H1 (cell line): ENCODE data around the gene RABIF. TPM values are rescaled to one million over a fixed set of nuclear protein-coding genes. Genes with fewer than 3 reads are reported as not detected.

Source experiments
- CTCF ChIA-PET: fragments of 300-600 bp; sonication (Branson Sonifier 250); formaldehyde crosslinking; loops from one replicate; lab custom pipeline; 2021; ENCODE audit not compliant: partially characterized antibody; lab: Charles Lee
- POLR2A ChIA-PET: fragments of 300-600 bp; sonication (Branson Sonifier 250); formaldehyde crosslinking; loops from one replicate; lab custom pipeline; 2021; ENCODE audit warnings: inconsistent platforms; ENCODE audit not compliant: partially characterized antibody; lab: Charles Lee
- DNase-seq, 2 experiments: peaks; one replicate each; pipeline versions ENCODE4 v3.0.0 to v3.0.0-alpha.2; 2010 to 2022; ENCODE audit warnings: low spot score in 2 of 2, low read depth in 1 of 2, mixed read lengths in 1 of 2
- FAIRE-seq: peaks from 2 replicates; lab custom pipeline; 2011; peaks lifted over from hg19 to GRCh38; lab: Jason Lieb, UNC
- H2AFZ ChIP-seq: 2 replicates; pipeline ENCODE4 v1.8.1; 2012; ENCODE audit warnings: low read length, inconsistent platforms
- H2AK5ac ChIP-seq: 2 replicates; pipeline ENCODE4 v1.6.1; 2013; ENCODE audit warnings: low read depth, low read length
- H2BK120ac ChIP-seq: replicated peaks from 2 replicates; pipeline ENCODE3; 2013; ENCODE audit warnings: low read depth, low read length, inconsistent platforms
- H2BK12ac ChIP-seq: 2 replicates; pipeline ENCODE4 v1.6.1; 2013; ENCODE audit warnings: low read depth, low read length
- H2BK15ac ChIP-seq: 2 replicates; pipeline ENCODE4 v1.6.1; 2013; ENCODE audit warnings: low read length
- H2BK20ac ChIP-seq: 2 replicates; pipeline ENCODE4 v1.6.1; 2013; ENCODE audit warnings: low read length
- H2BK5ac ChIP-seq: 2 replicates; pipeline ENCODE4 v1.6.1; 2013; ENCODE audit warnings: low read depth, low read length
- H3K14ac ChIP-seq: 2 replicates; pipeline ENCODE4 v1.6.1; 2013; ENCODE audit warnings: inconsistent platforms; ENCODE audit not compliant: insufficient read length
- H3K18ac ChIP-seq: 2 replicates; pipeline ENCODE4 v1.6.1; 2013; ENCODE audit warnings: low read length; ENCODE audit errors: extremely low read depth
- H3K23ac ChIP-seq: 2 replicates; pipeline ENCODE4 v1.6.1; 2013; ENCODE audit warnings: inconsistent platforms; ENCODE audit not compliant: insufficient read length
- H3K23me2 ChIP-seq: 2 replicates; pipeline ENCODE4 v1.6.1; 2013; ENCODE audit warnings: low read depth, low read length
- H3K27ac ChIP-seq: 2 replicates; pipeline ENCODE4 v1.6.1; 2011; ENCODE audit warnings: low read depth, low read length, inconsistent platforms
- H3K27me3 ChIP-seq, 4 experiments: replicated peaks in 1 of 4; 1 replicate in 1 of 4; 2 replicates in 3 of 4; pipeline versions ENCODE4 v1.6.1 to v1.8.1; 2011 to 2013; ENCODE audit warnings: low read length in 3 of 4, mild to moderate bottlenecking in 3 of 4, inconsistent platforms in 2 of 4, mixed read lengths in 2 of 4, moderate library complexity in 1 of 4; ENCODE audit not compliant: control insufficient read depth in 3 of 4, insufficient read depth in 3 of 4; ENCODE audit errors: extremely low read depth in 1 of 4
- H3K36me3 ChIP-seq, 4 experiments: 2 replicates each; pipeline versions ENCODE4 v1.6.1 to v1.8.1; 2011 to 2013; ENCODE audit warnings: mild to moderate bottlenecking in 4 of 4, low read length in 3 of 4, moderate library complexity in 2 of 4, control low read depth in 1 of 4, inconsistent platforms in 1 of 4; ENCODE audit not compliant: insufficient read depth in 4 of 4, control insufficient read depth in 2 of 4
- H3K4ac ChIP-seq: replicated peaks from 2 replicates; pipeline ENCODE3; 2013; ENCODE audit warnings: low read length, low read depth, mixed read lengths, inconsistent platforms; ENCODE audit not compliant: insufficient read length
- H3K4me1 ChIP-seq, 4 experiments: replicated peaks in 1 of 4; 1 replicate in 1 of 4; 2 replicates in 3 of 4; pipeline versions ENCODE4 v1.6.1 to v1.8.1; 2011 to 2013; ENCODE audit warnings: low read length in 3 of 4, inconsistent platforms in 2 of 4, mixed read lengths in 1 of 4; ENCODE audit not compliant: insufficient read depth in 4 of 4, control insufficient read depth in 3 of 4
- H3K4me2 ChIP-seq, 2 experiments: 2 replicates each; pipeline versions ENCODE4 v1.6.1 to v1.8.1; 2011 to 2013; ENCODE audit warnings: low read depth in 2 of 2, low read length in 2 of 2, control low read depth in 1 of 2, inconsistent platforms in 1 of 2, mild to moderate bottlenecking in 1 of 2; ENCODE audit not compliant: insufficient read depth in 1 of 2
- H3K4me3 ChIP-seq, 4 experiments: fragments of 200-600, 300-600 bp in 1 of 4; sonication (generic), shearing (Covaris generic), sonication (Bioruptor Twin) in 1 of 4; 2 replicates each; pipeline versions ENCODE4 v1.5.1 to v1.8.1; 2011 to 2016; ENCODE audit warnings: low read length in 4 of 4, low read depth in 3 of 4, control low read depth in 2 of 4, inconsistent platforms in 2 of 4, mild to moderate bottlenecking in 2 of 4, mixed read lengths in 1 of 4, moderate library complexity in 1 of 4; ENCODE audit not compliant: insufficient read depth in 2 of 4; ENCODE audit errors: extremely low read depth in 1 of 4
- H3K56ac ChIP-seq: replicated peaks from 2 replicates; pipeline ENCODE3; 2013; ENCODE audit warnings: low read depth, mild to moderate bottlenecking, mixed read lengths, low read length, inconsistent platforms; ENCODE audit not compliant: insufficient read length
- H3K79me1 ChIP-seq: 2 replicates; pipeline ENCODE4 v1.6.1; 2013; ENCODE audit warnings: low read depth, low read length, control low read depth
- H3K79me2 ChIP-seq, 2 experiments: 2 replicates each; pipeline versions ENCODE4 v1.6.1 to v1.8.1; 2012 to 2013; ENCODE audit warnings: low read length in 2 of 2, mild to moderate bottlenecking in 2 of 2, inconsistent platforms in 1 of 2; ENCODE audit not compliant: insufficient read depth in 2 of 2, control insufficient read depth in 1 of 2
- H3K9ac ChIP-seq, 4 experiments: replicated peaks in 1 of 4; 1 replicate in 1 of 4; 2 replicates in 3 of 4; pipeline versions ENCODE4 v1.6.1 to v1.8.1; 2011 to 2013; ENCODE audit warnings: low read depth in 3 of 4, low read length in 3 of 4, control low read depth in 2 of 4, mild to moderate bottlenecking in 2 of 4, moderate library complexity in 2 of 4, inconsistent platforms in 1 of 4; ENCODE audit errors: extremely low read depth in 1 of 4
- H3K9me3 ChIP-seq, 2 experiments: 2 replicates each; pipeline versions ENCODE4 v1.6.1 to v1.8.1; 2012 to 2013; ENCODE audit warnings: mild to moderate bottlenecking in 2 of 2, moderate library complexity in 2 of 2, control low read depth in 1 of 2, inconsistent platforms in 1 of 2, low read depth in 1 of 2, low read length in 1 of 2, mixed read lengths in 1 of 2; ENCODE audit not compliant: insufficient read depth in 2 of 2
- H4K20me1 ChIP-seq, 2 experiments: replicated peaks in 1 of 2; 2 replicates each; pipeline versions ENCODE3 to v1.8.1; 2011 to 2013; ENCODE audit warnings: inconsistent platforms in 2 of 2, low read length in 2 of 2, mild to moderate bottlenecking in 1 of 2; ENCODE audit not compliant: insufficient read depth in 2 of 2, control insufficient read depth in 1 of 2
- H4K5ac ChIP-seq: 2 replicates; pipeline ENCODE4 v1.6.1; 2013; ENCODE audit warnings: low read length, low read depth, mixed read lengths, inconsistent platforms; ENCODE audit not compliant: insufficient read length
- H4K8ac ChIP-seq: 2 replicates; pipeline ENCODE4 v1.8.0; 2013; ENCODE audit warnings: mild to moderate bottlenecking, moderate library complexity, low read length, inconsistent platforms; ENCODE audit not compliant: insufficient read depth; ENCODE audit errors: extremely low read depth
- H4K91ac ChIP-seq: replicated peaks from 2 replicates; pipeline ENCODE3; 2013; ENCODE audit warnings: low read length, mixed read lengths, inconsistent platforms; ENCODE audit not compliant: insufficient read length
- TAF1 ChIP-seq: IDR thresholded peaks from 2 replicates; pipeline ENCODE4 v1.6.1; 2011; ENCODE audit warnings: mild to moderate bottlenecking, low read depth, low read length
- polyA plus RNA-seq, 7 experiments: library from polyadenylated mRNA; depleted of rRNA in 3 of 7; stranded (reverse) in 5 of 7; unstranded in 2 of 7; fragments of >200 nt in 5 of 7; fragments of 200-250 nt in 2 of 7; gene quantifications; 1 replicate in 5 of 7; 2 replicates in 1 of 7; 4 replicates in 1 of 7; pipeline versions ENCODE4 v1.2.1 to v1.2.3, GENCODE V29; 2011 to 2013; ENCODE audit warnings: missing spikeins in 2 of 7, mixed read lengths in 2 of 7
- total RNA-seq: library from RNA; stranded (reverse); fragmentation: NEBNext Ultra II Directional; extraction: Animal tissue kit (Norgen Biotek cat#: 25700); gene quantifications from 2 replicates; pipeline ENCODE4 v1.2.1, GENCODE V29; 2021

The RABIF gene
- total and polyA plus RNA-seq, 2 of the 8 experiments (the other 6 are each of a cell fraction or from before 2014, with no cell fraction given), result 5.6 to 6.9 TPM

- no peak overlapping the region for H2AK5ac ChIP-seq
- no peak overlapping the region for H3K23ac ChIP-seq
- no peak overlapping the region for H3K9ac ChIP-seq
- no peak overlapping the region for H4K91ac ChIP-seq
- H3K4ac ChIP-seq, result no peak overlapping the region
- no peaks in the 10 kb centered on the region for H3K27me3 ChIP-seq
- no peak overlapping the region for H2BK12ac ChIP-seq
- H4K8ac ChIP-seq, result no peak overlapping the region
- TF ChIP-seq TAF1, result no peak
- no peaks in the 10 kb centered on the region for H3K4me1 ChIP-seq
- H3K23me2 ChIP-seq, result no peaks in the 10 kb centered on the region
- H4K20me1 ChIP-seq, result no peaks in the 10 kb centered on the region
- H3K56ac ChIP-seq, result no peak overlapping the region
- H3K79me2 ChIP-seq, result no peaks in the 10 kb centered on the region
- peaks cover 5 to 36% (median 7%) of the 10 kb centered on the region in 4 experiments; a peak in 6 of 8 replicates for H3K36me3 ChIP-seq
- H3K4me2 ChIP-seq, result no peak overlapping the region
- no peak overlapping the region for H2BK15ac ChIP-seq
- H3K9me3 ChIP-seq, result no peaks in the 10 kb centered on the region
- CTCF ChIA-PET, result no interaction called here
- no peak overlapping the region for H2BK120ac ChIP-seq
- no peaks in the 10 kb centered on the region for H3K79me1 ChIP-seq
- H3K27ac ChIP-seq, result no peak overlapping the region
- H2BK20ac ChIP-seq, result no peak overlapping the region
- H3K4me3 ChIP-seq, result no peak overlapping the region
- POLR2A ChIA-PET, result no interaction called here
- FAIRE-seq (no peak), DNase-seq (no peak)
- no peak overlapping the region for H3K14ac ChIP-seq
- H2AFZ ChIP-seq, result no peak overlapping the region
- no peak overlapping the region for H4K5ac ChIP-seq
- no peak overlapping the region for H2BK5ac ChIP-seq
- no peak overlapping the region for H3K18ac ChIP-seq
These were observed 30.7 kb upstream of the RABIF start for GRCh38 chr1:202919615-202920014.
